Endodermal cell (in vitro differentiated cells): Measurements from ENCODE around the gene PLK4. TPM values are rescaled to one million over a fixed set of nuclear protein-coding genes. Genes with fewer than 3 reads are reported as not detected.

Experiments
- DNase-seq: peaks from one replicate; pipeline ENCODE4 v3.0.0-alpha.2; 2017
- H3K27ac ChIP-seq: 2 replicates; pipeline ENCODE4 v1.5.1; 2013; ENCODE audit warnings: mild to moderate bottlenecking, low read depth, low read length, moderate library complexity
- H3K27me3 ChIP-seq: 2 replicates; pipeline ENCODE4 v1.6.1; 2013; ENCODE audit warnings: mild to moderate bottlenecking, low read length, moderate library complexity; ENCODE audit not compliant: insufficient read depth, control insufficient read depth, poor library complexity, severe bottlenecking
- H3K36me3 ChIP-seq: 2 replicates; pipeline ENCODE4 v1.7.0; 2013; ENCODE audit warnings: mild to moderate bottlenecking, low read length, moderate library complexity; ENCODE audit not compliant: control insufficient read depth, insufficient read depth
- H3K4me1 ChIP-seq: one replicate; pipeline ENCODE4 v1.7.0; 2013; ENCODE audit warnings: low read length; ENCODE audit not compliant: control insufficient read depth, insufficient read depth
- H3K4me3 ChIP-seq: 2 replicates; pipeline ENCODE4 v1.5.1; 2013; ENCODE audit warnings: mild to moderate bottlenecking, low read length, moderate library complexity
- H3K9ac ChIP-seq: 2 replicates; pipeline ENCODE4 v1.6.1; 2013; ENCODE audit warnings: mild to moderate bottlenecking, low read length, moderate library complexity; ENCODE audit not compliant: poor library complexity, severe bottlenecking; ENCODE audit errors: extremely low read depth
- H3K9me3 ChIP-seq: 2 replicates; pipeline ENCODE4 v1.6.1; 2013; ENCODE audit warnings: mild to moderate bottlenecking, low read length, moderate library complexity; ENCODE audit not compliant: control insufficient read depth
- H3K27ac Mint-ChIP-seq: 2 replicates; pipeline ENCODE4 v1.8.0; 2020; ENCODE audit warnings: mixed read lengths
- H3K27me3 Mint-ChIP-seq: 2 replicates; pipeline ENCODE4 v1.8.0; 2021; ENCODE audit warnings: mild to moderate bottlenecking, mixed read lengths; ENCODE audit not compliant: insufficient read depth
- H3K36me3 Mint-ChIP-seq: 2 replicates; pipeline ENCODE4 v1.8.0; 2020; ENCODE audit warnings: low read depth, mixed read lengths
- H3K4me1 Mint-ChIP-seq: 2 replicates; pipeline ENCODE4 v1.8.0; 2020; ENCODE audit warnings: mixed read lengths
- H3K4me3 Mint-ChIP-seq: 2 replicates; pipeline ENCODE4 v1.8.0; 2020; ENCODE audit warnings: mild to moderate bottlenecking, moderate library complexity, mixed read lengths
- H3K9me3 Mint-ChIP-seq: 2 replicates; pipeline ENCODE4 v1.8.0; 2020; ENCODE audit warnings: mild to moderate bottlenecking, mixed read lengths
- CTCF ChIP-seq: fragments of 200-600 bp; sonication (generic); conservative IDR thresholded peaks from 2 replicates; pipeline ENCODE4 v1.5.0; 2021; ENCODE audit warnings: antibody characterized with exemption, mild to moderate bottlenecking
- WGBS, 2 experiments: methylation state at CpG; one replicate each; pipeline versions ENCODE4 v1.1.5 to v1.1.7; 2013; ENCODE audit warnings: missing lambda C conversion rate in 2 of 2, mixed read lengths in 1 of 2; ENCODE audit not compliant: insufficient coverage in 1 of 2, insufficient read length in 1 of 2; 5-methylcytosine and 5-hydroxymethylcytosine counted together
- long read RNA-seq, 4 experiments: library from polyadenylated mRNA in 2 of 4; library from RNA in 1 of 4; library from capped mRNA in 1 of 4; stranded (forward) in 3 of 4; unstranded in 1 of 4; transcript quantifications; one replicate each; pipeline ENCODE4 v2.0.0, GENCODE V29; 2020 to 2021; ENCODE audit warnings: inconsistent platforms in 1 of 4
- polyA plus RNA-seq, 2 experiments: library from polyadenylated mRNA; stranded (reverse); fragments of 50-300 nt; gene quantifications; one replicate each; pipeline ENCODE4 v1.2.3, GENCODE V29; 2013
- total RNA-seq, 2 donors: library from RNA; stranded (reverse); fragmentation: NEBNext Ultra II Directional in 1 of 2; extraction: Animal tissue kit (Norgen Biotek cat#: 25700) in 1 of 2; gene quantifications; 2 replicates in 1 of 2; 3 replicates in 1 of 2; pipeline ENCODE4 v1.2.1, GENCODE V29; 2021

Gene PLK4
- 10 to 100 TPM; 28.7 to 31.3 TPM for total RNA-seq
- polyA plus RNA-seq (2013, experiment 1 of 2): 32.9 TPM
- 38.8 TPM for polyA plus RNA-seq (2013, experiment 2 of 2)
- long read RNA-seq, experiment 1, partial matches to known transcripts: 5 of 9 reads
- long read RNA-seq, experiment 1, other reads (novel, unspliced or antisense): 0 of 9 reads
- long read RNA-seq, experiment 2, transcript PLK4-201 (16 exons, 3,841 nt): major isoform, 14 of 25 reads
- long read RNA-seq, experiment 2, partial matches to known transcripts: 0 of 25 reads
- long read RNA-seq, experiment 2, other reads (novel, unspliced or antisense): 10 of 25 reads
- long read RNA-seq, experiment 3, transcript PLK4-201 (16 exons, 3,841 nt): major isoform, 62 of 99 reads
- long read RNA-seq, experiment 3, partial matches to known transcripts: 11 of 99 reads
- long read RNA-seq, experiment 3, other reads (novel, unspliced or antisense): 26 of 99 reads
- long read RNA-seq, experiment 4, partial matches to known transcripts: 1 of 3 reads
- long read RNA-seq, experiment 4, other reads (novel, unspliced or antisense): 1 of 3 reads

- H3K4me1 ChIP-seq: no peaks in the 10 kb centered on the region
- Mint-ChIP-seq H3K27ac (peak within 1 kb of the TSS; percentile 100), H3K27me3 (no peaks in the 10 kb centered on the region), H3K9me3 (no peaks in the 10 kb centered on the region), H3K36me3 (peaks cover 18% of the 10 kb centered on the region), H3K4me1 (peaks cover 6% of the 10 kb centered on the region), H3K4me3 (peak within 1 kb of the TSS; percentile 100)
- peak within 1 kb of the TSS; percentile 89 for H3K27ac ChIP-seq
- no peaks in the 10 kb centered on the region for H3K27me3 ChIP-seq
- H3K4me3 ChIP-seq: peak within 1 kb of the TSS; percentile 90
- H3K9ac ChIP-seq: peak within 1 kb of the TSS; percentile 94
- peaks cover 32% of the 10 kb centered on the region for H3K36me3 ChIP-seq
- no peak for TF ChIP-seq CTCF
- H3K9me3 ChIP-seq: no peaks in the 10 kb centered on the region
- 0% methylated on average over 23 to 70 of the region's 70 CpGs for WGBS, 2 experiments
- peak; percentile 99 for DNase-seq
Measured at GRCh38 chr4:127880763-127881562, at the start of gene PLK4. Gene PLK4, plus strand, starts transcription at chr4:127880893. Its CDS starts 242 bp downstream, at chr4:127881135.

GRCh38 chr4:127832585-127832984 lies 48.1 kb upstream of the PLK4 start:
- Mint-ChIP-seq H3K9me3 (no peaks in the 10 kb centered on the region), H3K4me3 (no peak overlapping the region), H3K27me3 (no peaks in the 10 kb centered on the region), H3K27ac (no peak overlapping the region), H3K36me3 (no peaks in the 10 kb centered on the region), H3K4me1 (no peaks in the 10 kb centered on the region)
- Histone ChIP-seq H3K9me3 (no peaks in the 10 kb centered on the region), H3K27me3 (no peaks in the 10 kb centered on the region), H3K9ac (no peak overlapping the region), H3K4me3 (no peak overlapping the region), H3K27ac (no peak overlapping the region), H3K36me3 (no peaks in the 10 kb centered on the region), H3K4me1 (no peaks in the 10 kb centered on the region)
- WGBS, 2 experiments: 95 to 100% methylated on average over 3 to 4 of the region's 4 CpGs
- no peak for TF ChIP-seq CTCF
- DNase-seq: no peak

- no peak overlapping the region for H3K27ac Mint-ChIP-seq
- TF ChIP-seq CTCF: no peak
- H3K27me3 ChIP-seq: no peaks in the 10 kb centered on the region
- DNase-seq: peak; percentile 57
- WGBS, 2 experiments: 94% methylated on average over 11 to 12 of the region's 12 CpGs
- no peaks in the 10 kb centered on the region for H3K36me3 ChIP-seq
- peaks cover 37% of the 10 kb centered on the region for H3K4me1 Mint-ChIP-seq
- peaks cover 16% of the 10 kb centered on the region for H3K9me3 Mint-ChIP-seq
- no peaks in the 10 kb centered on the region for H3K4me1 ChIP-seq
- H3K4me3 ChIP-seq: no peak overlapping the region
- H3K27me3 Mint-ChIP-seq: peaks cover 2% of the 10 kb centered on the region
- H3K4me3 Mint-ChIP-seq: no peak overlapping the region
- H3K27ac ChIP-seq: no peak overlapping the region
- peaks cover 10% of the 10 kb centered on the region for H3K36me3 Mint-ChIP-seq
- peaks cover 24% of the 10 kb centered on the region for H3K9me3 ChIP-seq
- no peak overlapping the region for H3K9ac ChIP-seq
Measured at GRCh38 chr4:127843704-127844600, 36.7 kb upstream of the PLK4 start.
